Activated effector memory CD4-positive, alpha-beta T cell treated with Interleukin-2 at 50 U/mL for 16 hours (primary cell): Measurements from ENCODE around the gene GPR21.

Experiments used
- DNase-seq: peaks from one replicate; pipeline ENCODE4 v3.0.0-alpha.2; 2020

The GPR21 gene

GRCh38 chr9:123067136-123067535, 33.7 kb downstream of the GPR21 start:
- DNase-seq, result no peak

- no peak for DNase-seq
Measured at GRCh38 chr9:123069010-123069481, 35.6 kb downstream of the GPR21 start.

DNA sequence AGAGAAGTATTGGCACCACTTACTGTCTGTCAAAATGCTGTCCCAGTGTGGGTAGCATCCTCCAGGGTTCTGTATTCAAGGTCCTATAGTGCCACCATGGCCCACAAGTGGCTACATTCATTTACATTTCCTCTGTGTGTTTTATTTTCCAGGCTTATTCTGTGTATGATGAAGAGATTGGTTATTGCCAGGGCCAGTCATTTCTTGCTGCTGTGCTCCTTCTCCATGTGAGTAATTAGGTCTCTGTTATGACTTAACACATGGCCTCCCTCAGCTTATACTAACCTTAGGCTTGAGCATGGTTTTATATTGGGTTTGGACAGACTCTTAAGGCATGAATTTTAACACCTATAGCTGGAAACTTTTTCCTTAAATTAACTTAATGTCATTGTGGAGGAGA, 36.7 kb downstream of the GPR21 start:
- no peak for DNase-seq

DNA sequence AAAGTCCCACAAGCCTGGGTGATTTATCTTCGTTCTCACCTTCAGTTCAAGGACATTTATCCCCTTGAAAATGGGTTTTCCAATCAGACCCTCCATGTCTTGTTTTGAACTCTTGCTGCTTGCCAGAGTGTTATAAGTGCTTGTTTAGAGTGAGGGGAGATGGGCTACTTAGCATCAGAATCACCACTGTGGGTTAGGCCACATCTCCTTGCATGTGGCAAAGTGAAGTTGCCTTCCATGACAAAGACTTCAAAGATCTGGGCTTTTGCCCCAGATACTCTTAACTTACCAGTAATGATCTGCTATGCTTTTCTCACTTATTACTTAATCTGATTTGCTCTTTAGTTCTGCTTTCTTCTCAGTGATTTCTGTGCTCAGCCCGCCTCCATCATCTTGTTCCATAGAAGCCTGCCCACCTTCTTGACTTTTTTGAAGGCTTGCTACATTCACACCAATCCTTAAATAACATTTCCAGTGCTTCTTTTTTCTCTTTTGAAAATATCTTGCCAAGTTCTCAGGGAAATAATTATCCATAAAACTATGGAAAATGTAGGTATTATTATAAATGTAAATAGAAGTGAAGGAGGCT, 39.0 kb downstream of the GPR21 start:
- no peak for DNase-seq

GRCh38 chr9:123073441-123073840, 40.0 kb downstream of the GPR21 start:
- DNase-seq, result no peak

DNA sequence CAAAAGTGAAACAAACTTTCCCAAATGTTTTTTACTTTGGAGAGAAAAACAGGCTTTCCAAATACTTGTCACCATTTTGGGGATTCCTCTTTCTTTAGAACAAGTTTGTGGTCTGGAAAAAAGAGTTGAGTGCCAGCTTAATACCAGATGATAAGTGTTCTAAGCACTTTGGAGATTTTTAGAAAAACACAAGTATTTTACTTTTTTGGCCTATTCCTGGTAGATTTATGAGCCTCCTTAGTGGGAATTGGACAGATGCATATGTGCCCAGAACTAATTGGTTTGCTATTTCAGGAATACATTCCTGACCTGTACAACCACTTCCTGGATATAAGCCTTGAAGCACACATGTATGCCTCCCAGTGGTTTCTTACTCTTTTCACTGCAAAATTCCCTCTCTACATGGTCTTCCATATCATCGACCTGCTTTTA, 40.5 kb downstream of the GPR21 start:
- DNase-seq, result no peak

GRCh38 chr9:123074628-123075027, 41.2 kb downstream of the GPR21 start:
- no peak for DNase-seq

DNA sequence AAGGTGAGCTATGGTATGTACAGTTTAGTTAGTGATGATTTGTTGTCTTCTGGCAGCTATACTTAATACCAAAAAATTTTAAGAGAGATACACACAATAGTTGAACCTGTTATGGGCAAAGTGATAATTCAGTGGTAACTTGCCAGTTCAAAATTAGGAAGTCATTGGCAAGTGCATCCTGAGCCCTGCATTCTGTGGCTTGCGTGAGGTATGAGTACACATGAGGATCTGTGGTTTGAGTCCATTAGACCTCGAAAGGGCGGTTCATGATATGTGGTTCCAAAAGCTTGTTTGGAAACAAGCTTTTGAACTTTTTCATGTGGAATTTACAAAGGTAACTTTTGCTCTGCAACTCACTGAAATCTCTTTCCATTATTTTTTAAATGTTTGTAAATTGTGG, 47.0 kb downstream of the GPR21 start:
- DNase-seq, result no peak

GRCh38 chr9:123081824-123082223, 48.4 kb downstream of the GPR21 start:
- DNase-seq, result no peak

- DNase-seq, result no peak
Measured at GRCh38 chr9:123083680-123084079, 50.2 kb downstream of the GPR21 start.

DNA sequence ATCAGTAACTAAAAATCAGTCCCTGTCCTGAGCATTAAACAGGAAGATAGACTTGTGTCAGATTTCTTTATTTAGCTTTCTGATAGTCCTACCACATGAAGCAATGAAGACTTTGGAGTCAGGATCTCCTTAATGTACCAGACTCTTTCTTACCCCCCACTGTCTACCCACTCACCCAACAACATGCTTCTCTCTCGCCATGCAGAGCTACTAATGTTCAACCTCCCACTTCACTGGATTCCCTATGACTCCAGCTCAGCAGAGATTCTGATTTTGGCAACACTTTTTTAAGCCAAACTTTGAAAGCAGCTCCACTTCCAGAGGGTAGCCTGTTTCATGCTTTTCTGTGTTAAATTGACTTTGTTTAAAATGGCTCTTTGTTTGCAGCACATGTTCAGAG, 50.8 kb downstream of the GPR21 start:
- DNase-seq, result no peak
